ENCODE measurements around the gene ESRRB.

GRCh38 chr14:76446921-76447320, 71.0 kb downstream of the ESRRB start:
- no peak for TF ChIP-seq POLR2A (IDR thresholded peaks at IDR 0.05)
- no peak for TF ChIP-seq CTCF (IDR thresholded peaks at IDR 0.05)

Data from heart left ventricle (tissue), 13 donors.